Activated naive CD4-positive, alpha-beta T cell treated with anti-CD3 and anti-CD28 coated beads, Interleukin-2, amount 10 ng/mL, durations not matched to agents 7 days and 5 days (primary cell): Measurements from ENCODE around the gene CCDC116.
"Not testable (repeated sequence)": the region's sequence is repeated elsewhere in the genome, so short reads cannot be mapped to it uniquely, and the experiment has no call there.

Experiments used
- CTCF ChIA-PET: fragments of 350-600 bp; sonication (Branson Sonifier 250); formaldehyde crosslinking; loops from one replicate; lab custom pipeline; 2021; ENCODE audit warnings: antibody characterized with exemption; lab: Charles Lee
- DNase-seq: peaks from one replicate; pipeline ENCODE4 v3.0.0-alpha.2; 2020
- H3K27ac Mint-ChIP-seq: one replicate; pipeline ENCODE4 v1.8.0; 2021; ENCODE audit warnings: mild to moderate bottlenecking, moderate library complexity, mixed read lengths
- H3K27me3 Mint-ChIP-seq: one replicate; pipeline ENCODE4 v1.8.0; 2021; ENCODE audit warnings: mild to moderate bottlenecking, mixed read lengths
- H3K36me3 Mint-ChIP-seq: one replicate; pipeline ENCODE4 v1.8.0; 2021; ENCODE audit warnings: mixed read lengths
- H3K4me1 Mint-ChIP-seq: one replicate; pipeline ENCODE4 v1.8.0; 2021; ENCODE audit warnings: mixed read lengths
- H3K4me3 Mint-ChIP-seq: one replicate; pipeline ENCODE4 v1.8.0; 2021; ENCODE audit warnings: mild to moderate bottlenecking, moderate library complexity, mixed read lengths
- H3K9me3 Mint-ChIP-seq: one replicate; pipeline ENCODE4 v1.8.0; 2021; ENCODE audit warnings: mixed read lengths

CCDC116 gene

DNA sequence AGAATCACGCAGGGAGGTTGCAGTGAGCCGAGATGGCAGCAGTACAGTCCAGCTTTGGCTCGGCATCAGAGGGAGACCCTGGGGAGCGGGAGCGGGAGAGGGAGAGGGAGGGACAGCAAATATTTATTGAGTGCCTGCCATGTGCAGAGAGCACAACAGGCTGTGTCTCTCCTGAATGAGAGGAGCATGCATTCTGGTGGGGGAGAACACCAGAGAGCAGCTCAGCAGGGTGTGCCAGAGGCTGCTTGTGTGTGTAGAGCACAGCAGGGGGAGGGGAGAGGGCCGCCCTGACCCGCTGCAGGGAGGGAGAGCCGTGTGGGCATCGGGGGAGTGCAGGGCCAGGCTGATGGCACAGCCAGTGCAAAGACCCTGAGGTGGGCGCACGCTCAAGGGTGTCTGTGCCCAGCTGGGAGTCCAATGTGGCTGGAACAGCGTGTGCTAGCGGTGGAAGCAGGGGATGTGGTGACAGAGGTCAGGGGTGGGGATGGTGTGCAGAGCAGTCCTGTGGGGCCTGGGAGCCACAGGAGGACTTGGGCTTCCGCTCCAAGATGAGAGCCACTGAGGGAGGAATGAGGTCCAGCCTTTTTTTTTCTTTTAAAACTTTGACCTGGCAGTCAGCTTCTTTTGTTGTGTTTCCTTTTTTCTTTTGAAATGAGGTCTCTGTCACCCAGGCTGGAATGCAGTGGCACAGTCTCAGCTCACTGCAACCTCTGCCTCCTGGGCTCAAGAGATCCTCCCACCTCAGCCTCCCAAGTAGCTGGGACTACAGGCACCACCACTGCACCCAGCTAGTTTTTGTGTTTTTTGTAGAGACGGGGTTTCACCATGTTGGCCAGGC is 45.3 kb downstream of the CCDC116 start:
- no peaks in the 10 kb centered on the region for H3K27me3 Mint-ChIP-seq
- no peaks in the 10 kb centered on the region for H3K4me1 Mint-ChIP-seq
- CTCF ChIA-PET, result no interaction called here
- peaks cover 52% of the 10 kb centered on the region for H3K36me3 Mint-ChIP-seq
- no peak overlapping the region for H3K27ac Mint-ChIP-seq
- no peaks in the 10 kb centered on the region for H3K9me3 Mint-ChIP-seq
- no peak for DNase-seq
- H3K4me3 Mint-ChIP-seq, result no peak overlapping the region

DNA sequence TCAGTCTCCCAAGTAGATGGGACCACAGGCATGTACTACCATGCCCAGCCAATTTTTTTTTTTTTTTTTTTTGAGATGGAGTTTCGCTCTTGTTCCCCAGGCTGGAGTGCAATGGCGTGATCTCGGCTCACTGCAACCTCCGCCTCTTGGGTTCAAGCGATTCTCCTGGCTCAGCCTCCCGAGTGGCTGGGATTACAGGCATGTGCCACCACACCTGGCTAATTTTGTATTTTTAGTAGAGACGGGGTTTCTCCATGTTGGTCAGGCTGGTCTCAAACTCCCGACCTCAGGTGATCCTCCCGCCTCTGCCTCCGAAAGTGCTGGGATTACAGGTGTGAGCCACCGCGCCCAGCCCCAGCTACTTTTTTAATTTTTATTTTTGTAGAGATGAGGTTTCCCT is 46.3 kb downstream of the CCDC116 start:
- not testable (repeated sequence) for H3K27ac Mint-ChIP-seq, H3K4me1 Mint-ChIP-seq, H3K4me3 Mint-ChIP-seq

DNA sequence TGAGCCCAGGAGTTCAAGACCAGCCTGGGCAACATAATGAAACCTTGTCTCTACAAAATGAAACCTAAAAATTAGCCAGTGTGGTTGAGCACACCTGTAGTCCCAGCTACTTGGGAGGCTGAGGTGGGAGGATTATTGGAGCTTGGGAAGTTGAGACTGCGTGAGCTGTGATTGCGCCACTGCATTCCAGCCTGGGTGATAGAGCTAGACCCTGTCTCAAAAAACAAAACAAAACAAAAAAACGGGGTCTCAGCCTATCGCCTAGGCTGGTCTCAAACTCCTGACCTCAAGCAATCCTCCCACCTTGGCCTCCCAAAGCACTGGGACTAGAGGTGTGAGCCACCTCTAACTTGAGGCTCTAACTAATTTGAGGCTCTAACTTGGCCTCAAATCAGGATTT is 46.8 kb downstream of the CCDC116 start:
- no peaks in the 10 kb centered on the region for H3K4me1 Mint-ChIP-seq
- CTCF ChIA-PET, result no interaction called here
- no peak overlapping the region for H3K27ac Mint-ChIP-seq
- DNase-seq, result no peak
- peaks cover 47% of the 10 kb centered on the region for H3K36me3 Mint-ChIP-seq
- no peak overlapping the region for H3K4me3 Mint-ChIP-seq
- no peaks in the 10 kb centered on the region for H3K27me3 Mint-ChIP-seq
- no peaks in the 10 kb centered on the region for H3K9me3 Mint-ChIP-seq

More for the DNA sequence above, 46.3 kb downstream of the CCDC116 start:
- DNase-seq, H3K9me3 Mint-ChIP-seq, H3K27me3 Mint-ChIP-seq, CTCF ChIA-PET: not testable (repeated sequence)
- H3K36me3 Mint-ChIP-seq, result peaks cover 50% of the 10 kb centered on the region

DNA sequence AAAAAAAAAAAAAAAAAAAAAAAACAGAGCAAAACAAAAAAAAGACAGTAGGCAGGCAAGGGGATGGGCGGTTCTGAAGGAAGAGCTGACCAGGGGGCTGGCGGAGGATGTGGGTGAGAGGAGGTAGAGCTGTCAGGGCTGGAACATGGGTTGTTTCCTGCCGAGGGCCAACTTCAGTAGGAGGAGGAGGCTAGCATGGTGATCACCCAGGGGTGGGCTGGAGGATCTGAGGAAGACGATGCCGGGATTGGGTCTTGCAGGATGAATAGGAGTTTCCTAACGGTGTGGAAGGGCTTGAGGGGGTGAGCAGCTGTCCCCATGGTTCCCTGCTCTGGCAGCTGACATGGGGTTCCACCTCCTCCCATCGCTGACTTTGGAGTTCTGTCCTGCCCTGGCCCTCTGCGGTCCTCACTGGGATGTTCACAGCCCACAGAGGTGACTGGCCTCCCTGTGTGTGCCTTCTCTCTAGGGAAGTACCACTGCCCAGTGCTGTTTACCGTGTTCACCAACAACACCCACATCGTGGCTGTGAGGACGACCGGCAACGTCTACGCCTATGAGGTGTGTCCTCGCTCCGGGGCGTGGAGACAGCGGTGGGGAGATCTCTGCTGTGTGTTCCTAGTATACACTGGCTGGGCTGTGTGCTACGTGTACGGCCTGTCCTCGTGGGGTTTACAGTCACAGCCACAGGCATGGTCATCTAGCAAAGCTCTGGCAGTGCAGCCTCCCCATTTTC is 48.4 kb downstream of the CCDC116 start:
- no peak overlapping the region for H3K27ac Mint-ChIP-seq
- H3K27me3 Mint-ChIP-seq, result no peaks in the 10 kb centered on the region
- H3K36me3 Mint-ChIP-seq, result peaks cover 38% of the 10 kb centered on the region
- no peaks in the 10 kb centered on the region for H3K9me3 Mint-ChIP-seq
- no peaks in the 10 kb centered on the region for H3K4me1 Mint-ChIP-seq
- CTCF ChIA-PET, result no interaction called here
- no peak for DNase-seq
- no peak overlapping the region for H3K4me3 Mint-ChIP-seq

DNA sequence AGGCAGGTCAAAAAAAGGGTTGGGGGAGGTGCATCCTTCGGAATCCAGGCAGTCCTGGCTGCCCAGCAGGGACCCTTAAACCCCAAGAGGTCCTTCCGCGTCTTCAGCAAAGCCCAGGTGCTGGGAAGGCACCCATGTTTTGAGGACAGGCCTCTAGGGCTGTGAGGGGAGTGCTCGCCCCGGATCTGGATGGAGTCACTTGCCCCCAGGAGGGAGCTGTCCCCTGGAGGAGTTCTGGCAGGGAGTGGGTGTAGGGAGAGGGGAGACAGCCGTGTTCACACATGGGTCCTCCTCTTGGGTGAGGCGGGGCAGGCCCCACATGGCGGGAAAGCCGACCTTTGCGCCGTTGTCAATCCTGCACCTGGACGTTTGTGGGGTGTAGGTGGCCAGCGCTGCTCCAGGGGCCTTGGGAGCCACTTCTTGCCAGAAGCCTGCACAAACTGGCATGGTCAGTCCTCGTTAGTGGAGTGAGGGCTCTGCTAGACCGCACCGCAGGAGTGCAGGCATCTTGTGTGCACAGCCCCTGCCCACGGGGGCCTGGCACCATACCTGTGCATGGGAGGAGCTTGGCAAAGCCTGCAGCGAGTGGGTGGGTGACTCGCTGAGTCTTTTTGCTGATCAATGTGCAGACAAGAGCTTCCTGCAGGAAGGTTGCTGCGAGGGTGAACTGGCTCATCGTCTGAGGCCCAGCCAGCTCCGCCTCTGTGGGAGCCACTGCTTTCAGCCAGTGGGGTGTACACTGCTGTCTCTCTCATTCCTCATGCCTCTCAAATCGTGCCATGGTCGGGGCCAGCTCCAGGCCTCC is 49.2 kb downstream of the CCDC116 start:
- Mint-ChIP-seq H3K36me3 (peaks cover 31% of the 10 kb centered on the region), H3K9me3 (no peaks in the 10 kb centered on the region), H3K27ac (no peak overlapping the region), H3K27me3 (no peaks in the 10 kb centered on the region), H3K4me3 (no peak overlapping the region), H3K4me1 (no peaks in the 10 kb centered on the region)
- no peak for DNase-seq
- CTCF ChIA-PET, result no interaction called here

DNA sequence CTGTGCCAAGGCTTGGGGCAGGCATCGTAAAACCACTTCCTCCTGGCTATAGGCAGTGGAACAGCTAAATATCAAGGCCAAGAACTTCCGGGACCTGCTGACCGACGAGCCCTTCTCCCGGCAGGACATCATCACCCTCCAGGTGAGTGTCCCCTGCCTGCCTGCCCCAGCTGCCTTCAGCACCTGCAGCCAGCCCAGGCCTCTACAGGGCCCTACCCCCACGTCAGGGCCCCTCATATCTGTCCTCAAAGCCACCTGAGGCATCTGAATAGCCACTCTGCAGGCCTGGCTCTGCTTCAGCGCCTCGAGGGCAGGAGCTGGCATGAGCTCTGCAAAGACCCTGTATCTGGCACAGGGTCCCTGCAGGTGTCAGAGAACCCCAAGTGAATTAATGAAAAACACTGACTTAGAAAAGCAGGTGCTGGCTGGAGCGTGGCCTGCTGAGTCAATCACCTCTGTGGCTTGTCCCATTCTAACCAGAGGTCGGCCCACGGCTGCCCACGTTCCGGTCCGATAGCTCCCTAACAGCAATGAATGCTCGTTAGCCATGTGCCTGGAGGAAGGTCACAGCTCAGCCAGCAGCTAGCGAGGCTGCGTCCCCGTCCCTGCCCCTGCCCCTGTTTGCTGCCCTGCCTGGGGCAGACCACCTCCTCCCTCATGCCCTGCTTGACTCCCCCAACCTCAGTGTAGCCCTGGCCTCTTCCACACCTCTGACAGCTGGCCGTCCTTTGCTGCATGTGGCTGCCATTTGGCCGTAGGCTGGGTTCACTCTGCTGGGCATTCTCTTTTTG is 50.0 kb downstream of the CCDC116 start:
- H3K27ac Mint-ChIP-seq, result no peak overlapping the region
- no peaks in the 10 kb centered on the region for H3K9me3 Mint-ChIP-seq
- DNase-seq, result peak; percentile 15
- no peaks in the 10 kb centered on the region for H3K4me1 Mint-ChIP-seq
- no peaks in the 10 kb centered on the region for H3K27me3 Mint-ChIP-seq
- H3K4me3 Mint-ChIP-seq, result no peak overlapping the region
- CTCF ChIA-PET, result interaction anchor here (0.7 kb wide), 1 partner anchor 826 kb away, joined by 3 read pairs; the partner anchor contains the start of gene ZNF280B
- peaks cover 31% of the 10 kb centered on the region for H3K36me3 Mint-ChIP-seq

DNA sequence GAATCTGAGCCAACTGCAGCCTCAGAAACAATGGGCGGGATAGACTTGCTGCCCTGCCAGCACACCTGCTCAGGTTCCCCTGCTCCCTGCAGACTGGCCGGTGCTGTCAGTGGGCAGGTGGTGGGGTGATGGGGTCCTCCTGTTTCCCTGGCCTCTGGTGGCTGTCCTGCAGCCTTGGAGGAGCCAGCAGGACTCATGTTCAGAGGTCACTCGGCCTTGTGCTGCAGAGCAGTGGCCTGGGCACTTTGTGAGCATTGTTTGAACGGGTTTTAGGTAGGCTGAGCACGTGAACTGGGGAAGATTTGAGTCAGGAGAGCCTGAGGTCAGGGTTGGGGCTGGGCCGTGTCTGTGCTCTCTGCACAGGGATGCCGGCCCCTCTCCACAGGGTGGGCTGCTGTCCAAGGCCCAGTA is 50.8 kb downstream of the CCDC116 start:
- CTCF ChIA-PET, result interaction anchor here (0.7 kb wide), 1 partner anchor 825 kb away, joined by 3 read pairs; the partner anchor contains the start of gene ZNF280B
- H3K27ac Mint-ChIP-seq, result no peak overlapping the region
- peak; percentile 10 for DNase-seq
- H3K36me3 Mint-ChIP-seq, result peaks cover 26% of the 10 kb centered on the region
- H3K4me3 Mint-ChIP-seq, result no peak overlapping the region
- H3K9me3 Mint-ChIP-seq, result no peaks in the 10 kb centered on the region
- no peaks in the 10 kb centered on the region for H3K27me3 Mint-ChIP-seq
- H3K4me1 Mint-ChIP-seq, result no peaks in the 10 kb centered on the region

DNA sequence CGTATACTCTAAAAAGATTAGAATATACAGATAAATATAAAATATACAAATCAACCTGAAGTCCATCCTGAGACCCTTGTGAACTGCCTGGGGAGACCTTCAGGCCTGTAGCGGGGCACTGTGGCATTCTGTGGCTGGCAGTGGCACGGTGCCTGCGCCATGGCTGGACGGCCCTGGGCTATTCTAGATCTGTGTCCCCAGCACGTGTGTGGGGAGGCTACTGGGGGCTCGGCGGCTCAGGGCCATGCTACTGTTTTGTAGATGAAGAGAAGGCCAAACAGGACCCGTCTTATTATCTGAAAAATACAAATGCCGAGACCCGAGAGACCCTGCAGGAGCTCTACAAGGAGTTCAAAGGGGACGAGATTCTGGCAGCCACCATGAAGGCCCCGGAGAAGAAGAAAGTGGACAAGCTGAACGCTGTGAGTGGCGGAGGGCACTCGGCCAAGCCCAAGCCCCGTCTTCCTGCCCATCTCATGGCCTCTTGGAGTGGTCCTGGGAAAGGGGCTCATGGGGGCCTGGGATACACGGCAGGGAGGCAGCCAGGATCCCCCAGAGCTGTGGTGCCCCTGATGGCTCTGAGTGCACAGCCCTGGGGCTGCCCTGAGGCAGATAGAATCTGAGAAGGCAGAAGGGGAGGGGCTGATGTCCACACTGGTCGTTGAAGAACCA is 52.1 kb downstream of the CCDC116 start:
- H3K4me1 Mint-ChIP-seq, result peaks cover 4% of the 10 kb centered on the region
- no peak overlapping the region for H3K27ac Mint-ChIP-seq
- H3K36me3 Mint-ChIP-seq, result peaks cover 25% of the 10 kb centered on the region
- peak; percentile 11 for DNase-seq
- H3K4me3 Mint-ChIP-seq, result no peak overlapping the region
- CTCF ChIA-PET, result no interaction called here
- H3K27me3 Mint-ChIP-seq, result no peaks in the 10 kb centered on the region
- no peaks in the 10 kb centered on the region for H3K9me3 Mint-ChIP-seq

DNA sequence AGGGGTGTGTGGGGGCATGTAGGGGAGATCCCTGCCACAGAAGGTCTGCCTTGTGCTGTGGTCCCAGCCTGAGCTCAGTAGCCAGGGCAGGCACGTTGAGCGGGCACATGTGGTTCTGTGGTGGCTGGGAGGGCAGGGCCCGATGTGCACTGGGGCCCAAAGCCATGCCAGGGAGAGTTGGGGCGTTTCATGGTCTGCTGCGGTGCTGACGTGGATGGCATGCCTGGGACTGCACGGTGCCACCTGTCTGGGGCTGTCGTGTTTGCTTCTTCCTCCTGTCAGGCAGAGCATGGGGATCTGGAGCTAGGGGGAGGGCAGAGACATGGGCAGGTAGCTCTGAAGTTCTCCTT is 52.6 kb downstream of the CCDC116 start:
- CTCF ChIA-PET, result no interaction called here
- Mint-ChIP-seq H3K4me1 (peaks cover 8% of the 10 kb centered on the region), H3K9me3 (no peaks in the 10 kb centered on the region), H3K4me3 (no peak overlapping the region), H3K36me3 (peaks cover 26% of the 10 kb centered on the region), H3K27ac (no peak overlapping the region), H3K27me3 (no peaks in the 10 kb centered on the region)
- peak; percentile 13 for DNase-seq

DNA sequence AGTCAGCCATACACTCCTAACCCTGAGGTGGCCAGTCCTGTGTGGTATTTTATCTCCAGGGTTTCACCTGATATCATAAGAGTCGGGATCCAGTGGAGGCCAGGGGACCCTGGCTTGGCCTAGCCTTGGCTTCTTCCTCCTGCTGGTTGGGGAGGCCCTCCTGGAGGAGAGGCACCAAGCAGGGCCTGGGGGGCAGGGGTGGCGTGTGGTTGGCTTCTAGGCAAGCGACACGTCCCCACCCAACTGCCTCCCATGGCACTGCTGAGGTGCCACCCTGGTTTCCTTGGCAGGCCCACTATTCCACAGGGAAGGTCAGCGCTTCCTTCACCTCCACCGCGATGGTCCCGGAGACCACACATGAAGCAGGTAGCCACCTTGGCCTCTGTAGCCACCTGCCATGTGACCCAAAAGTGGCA is 53.6 kb downstream of the CCDC116 start:
- H3K4me1 Mint-ChIP-seq, result peaks cover 13% of the 10 kb centered on the region
- no peak overlapping the region for H3K27ac Mint-ChIP-seq
- CTCF ChIA-PET, result no interaction called here
- H3K27me3 Mint-ChIP-seq, result no peaks in the 10 kb centered on the region
- H3K9me3 Mint-ChIP-seq, result no peaks in the 10 kb centered on the region
- peaks cover 26% of the 10 kb centered on the region for H3K36me3 Mint-ChIP-seq
- H3K4me3 Mint-ChIP-seq, result no peak overlapping the region
- DNase-seq, result no peak
